CD8-positive, alpha-beta memory T cell (primary cell): ENCODE data around the gene CPT1A. TPM values are rescaled to one million over a fixed set of nuclear protein-coding genes. Genes with fewer than 3 reads are reported as not detected.

Source experiments
- CTCF ChIA-PET: fragments of 350-600 bp; sonication (Branson Sonifier 250); formaldehyde crosslinking; loops from one replicate; lab custom pipeline; 2021; ENCODE audit warnings: antibody characterized with exemption; lab: Charles Lee
- POLR2A ChIA-PET: fragments of 350-600 bp; sonication (Branson Sonifier 250); formaldehyde crosslinking; loops from one replicate; lab custom pipeline; 2021; ENCODE audit warnings: antibody characterized with exemption; lab: Charles Lee
- DNase-seq, 5 donors: peaks; one replicate each; pipeline versions ENCODE4 v3.0.0 to v3.0.0-alpha.2; 2020 to 2022; ENCODE audit warnings: mixed read lengths in 1 of 5
- H3K27ac ChIP-seq: one replicate; pipeline ENCODE4 v1.7.0; 2013; ENCODE audit warnings: low read depth, mild to moderate bottlenecking, low read length, moderate library complexity
- H3K27me3 ChIP-seq: 2 replicates; pipeline ENCODE4 v1.7.0; 2013; ENCODE audit warnings: low read length, mild to moderate bottlenecking; ENCODE audit not compliant: insufficient read depth, poor library complexity, severe bottlenecking
- H3K36me3 ChIP-seq: 2 replicates; pipeline ENCODE4 v1.7.0; 2013; ENCODE audit warnings: mild to moderate bottlenecking, low read length, moderate library complexity; ENCODE audit not compliant: insufficient read depth
- H3K4me1 ChIP-seq: 2 replicates; pipeline ENCODE4 v1.7.0; 2013; ENCODE audit warnings: mild to moderate bottlenecking, low read length, moderate library complexity; ENCODE audit not compliant: insufficient read depth
- H3K4me3 ChIP-seq: 2 replicates; pipeline ENCODE4 v1.7.0; 2013; ENCODE audit warnings: mild to moderate bottlenecking, low read length
- H3K9me3 ChIP-seq: 2 replicates; pipeline ENCODE4 v1.7.0; 2013; ENCODE audit warnings: mild to moderate bottlenecking, low read length
- H3K27ac Mint-ChIP-seq, 8 donors: one replicate each; pipeline ENCODE4 v1.8.0; 2020 to 2021; ENCODE audit warnings: mixed read lengths in 8 of 8, mild to moderate bottlenecking in 6 of 8, inconsistent platforms in 3 of 8, moderate library complexity in 3 of 8
- H3K27me3 Mint-ChIP-seq, 2 donors: one replicate each; pipeline ENCODE4 v1.8.0; 2020 to 2021; ENCODE audit warnings: mixed read lengths in 2 of 2, mild to moderate bottlenecking in 1 of 2, moderate library complexity in 1 of 2
- H3K36me3 Mint-ChIP-seq, 3 donors: one replicate each; pipeline ENCODE4 v1.8.0; 2020 to 2021; ENCODE audit warnings: mixed read lengths in 3 of 3, inconsistent platforms in 1 of 3, mild to moderate bottlenecking in 1 of 3
- H3K4me1 Mint-ChIP-seq, 3 donors: one replicate each; pipeline ENCODE4 v1.8.0; 2020 to 2021; ENCODE audit warnings: mixed read lengths in 3 of 3, inconsistent platforms in 1 of 3, mild to moderate bottlenecking in 1 of 3
- H3K4me3 Mint-ChIP-seq, 7 donors: one replicate each; pipeline ENCODE4 v1.8.0; 2020 to 2021; ENCODE audit warnings: mixed read lengths in 7 of 7, mild to moderate bottlenecking in 6 of 7, moderate library complexity in 4 of 7, inconsistent platforms in 2 of 7
- H3K9me3 Mint-ChIP-seq, 5 donors: one replicate each; pipeline ENCODE4 v1.8.0; 2020 to 2022; ENCODE audit warnings: mixed read lengths in 5 of 5, mild to moderate bottlenecking in 3 of 5, moderate library complexity in 2 of 5, inconsistent platforms in 1 of 5
- polyA plus RNA-seq: library from polyadenylated mRNA; unstranded; fragments of 300-500 nt; fragmentation: Illumina TruSeq; gene quantifications from one replicate; pipeline ENCODE4 v1.2.3, GENCODE V29; 2021
- total RNA-seq, 2 experiments: library from RNA; stranded (reverse); gene quantifications; one replicate each; pipeline ENCODE4 v1.2.3, GENCODE V29; 2021

Gene CPT1A
- total and polyA plus RNA-seq, 3 experiments from 2014 or later: 9.8 to 27.4 (median 25.6) TPM

DNA sequence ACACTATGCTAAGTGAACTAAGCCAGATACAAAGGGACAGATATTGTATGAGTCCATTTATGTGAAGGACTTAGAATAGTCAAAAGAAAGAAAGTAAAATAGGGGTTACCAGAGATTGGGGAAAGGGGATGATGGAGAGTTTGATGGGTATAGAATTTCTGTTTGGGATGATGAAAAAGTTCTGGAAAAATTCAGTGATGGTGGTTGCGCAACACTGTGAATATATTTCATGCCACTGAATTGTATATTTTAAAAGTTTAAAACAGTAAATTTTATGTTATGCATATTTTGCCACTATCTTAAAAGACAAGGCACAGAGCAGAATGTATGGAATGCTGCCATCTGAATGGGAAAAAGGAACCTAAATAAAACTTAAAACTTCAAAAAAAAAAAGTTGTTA is 119.6 kb downstream of the CPT1A start:
- Mint-ChIP-seq H3K4me3 (no peak overlapping the region), H3K27me3 (peaks cover 5 to 8% of the 10 kb centered on the region in 2 donors), H3K27ac (no peak overlapping the region), H3K4me1 (no peaks in the 10 kb centered on the region), H3K36me3 (peaks cover 11 to 40% (median 12%) of the 10 kb centered on the region in 3 donors), H3K9me3 (peaks cover 3 to 14% (median 13%) of the 10 kb centered on the region in 5 donors)
- DNase-seq: no peak
- Histone ChIP-seq H3K27me3 (no peaks in the 10 kb centered on the region), H3K4me1 (no peaks in the 10 kb centered on the region), H3K36me3 (no peaks in the 10 kb centered on the region), H3K9me3 (no peaks in the 10 kb centered on the region), H3K4me3 (no peak overlapping the region), H3K27ac (no peak overlapping the region)
- ChIA-PET POLR2A (no interaction called here), CTCF (no interaction called here)

DNA sequence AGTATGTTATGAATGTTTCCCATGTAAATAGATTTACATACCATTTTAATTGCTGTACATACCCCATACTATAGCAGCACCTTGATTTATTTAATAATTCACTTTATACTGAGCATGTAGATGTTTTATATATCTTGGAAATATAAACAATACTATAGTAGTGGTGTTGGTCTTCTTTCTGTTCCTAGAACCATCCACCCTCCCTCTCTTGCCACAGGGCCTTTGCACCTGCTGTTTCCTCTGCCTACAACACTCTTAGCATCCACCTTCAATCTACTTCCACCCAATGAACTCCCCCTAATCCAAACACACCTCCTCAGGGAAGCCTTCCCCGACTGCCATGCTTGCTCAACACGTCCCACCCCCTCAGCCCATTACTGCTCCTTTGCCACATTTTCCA is 120.6 kb downstream of the CPT1A start:
- peaks cover 3 to 14% (median 13%) of the 10 kb centered on the region in 5 donors for H3K9me3 Mint-ChIP-seq
- H3K4me1 Mint-ChIP-seq: no peaks in the 10 kb centered on the region
- no peak overlapping the region for H3K27ac Mint-ChIP-seq
- Histone ChIP-seq H3K4me1 (no peaks in the 10 kb centered on the region), H3K4me3 (no peak overlapping the region), H3K9me3 (no peaks in the 10 kb centered on the region), H3K27me3 (no peaks in the 10 kb centered on the region), H3K27ac (no peak overlapping the region), H3K36me3 (no peaks in the 10 kb centered on the region)
- POLR2A ChIA-PET: no interaction called here
- CTCF ChIA-PET: no interaction called here
- no peak overlapping the region for H3K4me3 Mint-ChIP-seq
- H3K27me3 Mint-ChIP-seq: peaks cover 5 to 9% of the 10 kb centered on the region in 2 donors
- peaks cover 11 to 40% (median 12%) of the 10 kb centered on the region in 3 donors for H3K36me3 Mint-ChIP-seq
- DNase-seq: no peak

DNA sequence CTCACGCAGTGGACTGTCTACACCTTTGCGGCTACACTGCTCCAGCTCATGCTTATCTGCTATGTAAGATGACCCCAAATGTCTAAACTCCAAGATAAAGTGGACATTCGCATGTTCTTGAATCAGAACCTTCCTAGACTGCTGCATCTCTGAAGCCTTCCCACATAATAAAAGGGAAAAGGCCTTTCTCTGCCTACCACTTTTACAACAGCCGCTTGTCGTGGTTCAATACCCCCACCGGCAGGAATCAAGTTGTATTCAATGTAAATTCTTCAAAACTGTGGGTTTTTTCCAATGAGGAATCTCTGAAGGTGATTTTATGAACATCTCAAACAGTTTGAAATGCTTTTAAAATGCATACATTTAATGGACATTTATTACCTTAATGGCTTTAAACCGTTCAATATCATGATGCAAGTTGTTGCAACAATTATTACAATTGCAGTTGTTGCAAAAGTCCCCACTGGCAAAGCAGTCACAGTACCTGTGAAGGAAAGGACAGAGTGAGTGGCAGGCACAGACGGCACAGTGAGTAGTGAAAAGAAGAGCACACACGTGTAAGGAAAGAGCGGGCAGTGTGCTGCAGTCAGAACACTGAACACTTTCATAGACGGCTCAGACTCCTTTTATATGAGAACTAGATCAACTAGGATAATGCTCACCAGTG is 126.1 kb downstream of the CPT1A start:
- H3K27ac ChIP-seq: no peak overlapping the region
- no peak overlapping the region for H3K4me3 Mint-ChIP-seq
- H3K27me3 ChIP-seq: no peaks in the 10 kb centered on the region
- peaks cover 7 to 9% of the 10 kb centered on the region in 2 donors for H3K27me3 Mint-ChIP-seq
- H3K36me3 Mint-ChIP-seq: peaks cover 12 to 28% (median 14%) of the 10 kb centered on the region in 3 donors
- DNase-seq: no peak
- no peak overlapping the region for H3K4me3 ChIP-seq
- no peaks in the 10 kb centered on the region for H3K4me1 ChIP-seq
- POLR2A ChIA-PET: no interaction called here
- H3K9me3 ChIP-seq: no peaks in the 10 kb centered on the region
- CTCF ChIA-PET: no interaction called here
- peaks cover 5 to 14% (median 13%) of the 10 kb centered on the region in 5 donors for H3K9me3 Mint-ChIP-seq
- H3K36me3 ChIP-seq: no peaks in the 10 kb centered on the region
- H3K4me1 Mint-ChIP-seq: no peaks in the 10 kb centered on the region
- H3K27ac Mint-ChIP-seq: no peak overlapping the region

DNA sequence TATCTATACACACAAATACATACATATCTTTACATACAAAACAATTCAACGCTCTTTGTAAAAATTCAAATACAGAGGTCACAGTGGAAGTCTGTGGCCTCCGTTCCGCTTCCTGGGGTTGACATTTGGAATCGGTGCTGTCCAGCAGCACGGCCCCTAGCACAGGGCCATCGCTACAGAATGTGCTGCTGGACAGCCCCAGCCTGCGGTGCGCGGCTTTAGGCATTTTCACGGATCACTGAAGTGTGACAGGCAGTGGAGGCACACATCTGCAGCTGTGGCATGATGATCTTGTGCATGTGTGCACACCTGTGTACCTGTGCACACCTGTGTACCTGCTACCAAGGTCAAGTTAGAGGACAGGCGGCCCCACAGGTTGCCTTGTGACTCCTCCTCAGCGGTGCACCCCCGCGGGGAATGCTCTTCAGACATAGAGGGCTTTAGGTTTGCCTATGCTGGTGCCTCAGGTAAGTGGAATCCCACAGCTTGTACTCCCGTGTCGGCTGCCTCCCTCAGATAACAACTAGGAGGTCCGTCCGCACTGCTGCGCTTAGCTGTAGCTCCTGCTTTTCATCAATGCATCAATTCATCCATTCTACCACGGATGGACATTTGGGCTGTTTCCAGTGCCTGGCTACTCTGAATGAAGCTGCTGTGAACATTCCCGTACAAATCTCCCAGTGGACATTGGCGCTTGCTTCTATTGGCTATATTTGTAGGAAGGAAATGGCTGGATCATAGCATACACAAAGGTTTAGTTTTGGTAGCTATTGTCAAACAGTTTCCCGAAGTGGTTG is 127.5 kb downstream of the CPT1A start:
- DNase-seq: no peak
- CTCF ChIA-PET: no interaction called here
- H3K27me3 ChIP-seq: no peaks in the 10 kb centered on the region
- H3K4me1 Mint-ChIP-seq: no peaks in the 10 kb centered on the region
- H3K9me3 Mint-ChIP-seq: peaks cover under 1 to 4% (median 2%) of the 10 kb centered on the region in 5 donors
- H3K36me3 ChIP-seq: no peaks in the 10 kb centered on the region
- H3K36me3 Mint-ChIP-seq: peaks cover 2 to 15% (median 9%) of the 10 kb centered on the region in 3 donors
- H3K9me3 ChIP-seq: no peaks in the 10 kb centered on the region
- POLR2A ChIA-PET: no interaction called here
- H3K27me3 Mint-ChIP-seq: peaks cover 3% of the 10 kb centered on the region in 2 donors
- no peak overlapping the region for H3K27ac ChIP-seq
- no peaks in the 10 kb centered on the region for H3K4me1 ChIP-seq
- no peak overlapping the region for H3K27ac Mint-ChIP-seq
- H3K4me3 ChIP-seq: no peak overlapping the region
- H3K4me3 Mint-ChIP-seq: no peak overlapping the region

GRCh38 chr11:68711114-68711513 is 130.6 kb downstream of the CPT1A start:
- CTCF ChIA-PET: no interaction called here
- DNase-seq: no peak
- Histone ChIP-seq H3K36me3 (no peaks in the 10 kb centered on the region), H3K9me3 (no peaks in the 10 kb centered on the region), H3K4me1 (no peaks in the 10 kb centered on the region), H3K27ac (no peak overlapping the region), H3K27me3 (no peaks in the 10 kb centered on the region), H3K4me3 (no peak overlapping the region)
- no peaks in the 10 kb centered on the region for H3K4me1 Mint-ChIP-seq
- H3K36me3 Mint-ChIP-seq: peaks cover 0 to 6% (median 0%) of the 10 kb centered on the region in 3 donors
- no peak overlapping the region for H3K4me3 Mint-ChIP-seq
- peaks cover 0 to 2% of the 10 kb centered on the region in 2 donors for H3K27me3 Mint-ChIP-seq
- H3K9me3 Mint-ChIP-seq: peaks cover 0 to 2% (median 0%) of the 10 kb centered on the region in 5 donors
- no peak overlapping the region for H3K27ac Mint-ChIP-seq
- POLR2A ChIA-PET: no interaction called here

DNA sequence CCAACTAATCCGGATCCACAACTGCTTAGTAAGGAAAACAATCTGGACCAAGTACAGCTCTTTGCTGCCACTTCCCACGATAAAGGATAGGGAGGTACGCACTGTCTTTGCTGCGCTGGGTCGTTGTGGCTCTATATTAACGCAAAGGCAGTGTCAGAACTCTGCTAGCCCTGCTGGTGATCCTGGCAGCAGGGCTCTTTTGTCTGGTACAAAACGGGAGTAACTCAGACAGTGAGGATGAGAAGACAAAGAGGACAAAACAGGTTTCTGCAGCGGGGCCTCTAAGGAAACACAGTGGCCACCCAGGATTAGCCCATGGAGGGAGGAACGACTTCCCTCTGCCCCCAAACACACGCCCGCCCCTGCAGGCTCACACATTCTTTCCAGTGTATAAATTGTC is 131.3 kb downstream of the CPT1A start:
- no peak for DNase-seq
- Histone ChIP-seq H3K36me3 (no peaks in the 10 kb centered on the region), H3K27me3 (no peaks in the 10 kb centered on the region), H3K4me1 (no peaks in the 10 kb centered on the region), H3K4me3 (no peak overlapping the region), H3K27ac (no peak overlapping the region), H3K9me3 (no peaks in the 10 kb centered on the region)
- Mint-ChIP-seq H3K4me3 (no peak overlapping the region), H3K27ac (no peak overlapping the region), H3K27me3 (no peaks in the 10 kb centered on the region), H3K36me3 (peaks cover 0 to 6% (median 0%) of the 10 kb centered on the region in 3 donors), H3K4me1 (no peaks in the 10 kb centered on the region), H3K9me3 (no peaks in the 10 kb centered on the region)
- ChIA-PET POLR2A (no interaction called here), CTCF (no interaction called here)

- no peaks in the 10 kb centered on the region for H3K36me3 ChIP-seq
- no peak for DNase-seq
- ChIA-PET CTCF (no interaction called here), POLR2A (no interaction called here)
- Mint-ChIP-seq H3K4me3 (no peak overlapping the region), H3K27me3 (peaks cover 0 to 2% of the 10 kb centered on the region in 2 donors), H3K4me1 (no peaks in the 10 kb centered on the region), H3K27ac (peak overlapping the region in 1 of 8 donors; percentile 82), H3K9me3 (no peaks in the 10 kb centered on the region), H3K36me3 (peaks cover 0 to 6% (median 0%) of the 10 kb centered on the region in 3 donors)
- no peaks in the 10 kb centered on the region for H3K4me1 ChIP-seq
- no peaks in the 10 kb centered on the region for H3K9me3 ChIP-seq
- H3K27ac ChIP-seq: no peak overlapping the region
- H3K27me3 ChIP-seq: no peaks in the 10 kb centered on the region
- H3K4me3 ChIP-seq: no peak overlapping the region
These were observed 132.7 kb downstream of the CPT1A start for GRCh38 chr11:68709062-68709461.

DNA sequence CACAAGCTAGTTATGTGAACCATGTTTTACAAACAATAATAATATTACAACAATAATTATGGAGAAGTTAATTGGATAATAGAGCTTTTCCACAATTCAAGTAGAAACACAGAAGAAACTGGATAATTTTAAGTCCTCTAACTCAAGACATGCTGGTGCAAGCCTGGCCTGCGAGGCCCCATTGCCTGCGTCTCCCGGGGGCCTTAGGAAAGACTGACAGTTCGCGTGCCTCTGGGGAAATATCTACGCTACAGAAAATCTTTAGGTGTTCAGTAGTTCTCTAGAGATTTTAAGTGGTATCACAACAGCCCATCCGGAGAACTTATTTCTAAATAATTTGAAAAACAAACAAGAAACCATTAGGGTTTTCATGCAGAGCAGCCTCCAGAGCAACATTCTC is 134.2 kb downstream of the CPT1A start:
- ChIA-PET POLR2A (no interaction called here), CTCF (no interaction called here)
- no peak overlapping the region for H3K4me3 Mint-ChIP-seq
- Histone ChIP-seq H3K36me3 (no peaks in the 10 kb centered on the region), H3K27ac (no peak overlapping the region), H3K4me1 (no peaks in the 10 kb centered on the region), H3K27me3 (peaks cover 4% of the 10 kb centered on the region), H3K9me3 (no peaks in the 10 kb centered on the region), H3K4me3 (no peak overlapping the region)
- DNase-seq: no peak
- H3K27me3 Mint-ChIP-seq: peaks cover 0 to 2% of the 10 kb centered on the region in 2 donors
- H3K9me3 Mint-ChIP-seq: no peaks in the 10 kb centered on the region
- H3K36me3 Mint-ChIP-seq: peaks cover 0 to 6% (median 0%) of the 10 kb centered on the region in 3 donors
- H3K4me1 Mint-ChIP-seq: no peaks in the 10 kb centered on the region
- no peak overlapping the region for H3K27ac Mint-ChIP-seq
